Right lung (tissue), 5 donors: Measurements from ENCODE around the gene LPP. TPM values are rescaled to one million over a fixed set of nuclear protein-coding genes. Genes with fewer than 3 reads are reported as not detected.
A peak's percentile ranks its signal among the peaks of the same experiment; 100 is the strongest.
"Not testable (repeated sequence)": the region's sequence is repeated elsewhere in the genome, so short reads cannot be mapped to it uniquely, and the experiment has no call there.

Source experiments
- DNase-seq, 2 donors: peaks; one replicate each; pipeline ENCODE4 v3.0.0-alpha.2; 2013
- polyA plus RNA-seq, 5 donors: library from polyadenylated mRNA; unstranded; fragments of 120-200 nt; gene quantifications; one replicate each; pipeline versions ENCODE4 v1.2.1 to v1.2.3, GENCODE V29; 2013; ENCODE audit warnings: inconsistent platforms in 1 of 5, low replicate concordance in 1 of 5; ENCODE audit not compliant: insufficient read length in 5 of 5, insufficient read depth in 1 of 5

The LPP gene
- polyA plus RNA-seq, 5 donors: 14.9 to 27.2 (median 23.3) TPM

DNA sequence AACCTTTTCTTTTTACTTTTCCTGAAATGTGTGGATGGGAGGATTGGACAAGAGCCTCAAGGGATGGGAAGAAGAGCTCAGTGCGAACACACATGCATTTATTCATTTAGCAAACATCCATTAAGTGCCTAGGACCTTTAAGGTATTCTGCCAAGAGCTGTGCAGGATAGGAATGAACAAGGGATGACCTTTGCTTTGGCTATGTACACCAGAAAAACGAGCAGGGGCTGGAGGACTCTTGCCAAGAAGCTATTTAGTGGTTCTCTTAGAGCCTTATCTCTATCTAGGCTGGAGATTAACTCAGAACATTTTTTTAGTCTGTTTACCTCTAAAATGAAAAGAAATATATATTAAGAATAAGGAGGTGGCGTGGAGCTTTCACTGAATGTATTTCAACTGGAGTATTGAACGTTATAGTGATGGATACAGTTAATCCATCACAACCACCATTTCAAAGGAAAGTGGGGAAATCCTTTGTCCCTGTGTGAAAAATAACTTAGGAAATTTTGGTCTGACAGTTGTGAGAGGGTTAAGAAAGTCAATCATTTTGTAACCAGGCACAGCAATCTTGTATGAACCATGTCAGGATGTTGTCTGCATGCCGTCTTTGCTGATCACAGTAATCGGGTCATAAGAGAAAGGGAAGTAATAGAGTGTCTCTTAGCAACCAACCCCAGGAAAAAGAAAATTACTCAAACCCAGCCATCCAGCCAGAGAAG is 279.0 kb downstream of the LPP start:
- peak in 1 of 2 donors; percentile 27 for DNase-seq

DNA sequence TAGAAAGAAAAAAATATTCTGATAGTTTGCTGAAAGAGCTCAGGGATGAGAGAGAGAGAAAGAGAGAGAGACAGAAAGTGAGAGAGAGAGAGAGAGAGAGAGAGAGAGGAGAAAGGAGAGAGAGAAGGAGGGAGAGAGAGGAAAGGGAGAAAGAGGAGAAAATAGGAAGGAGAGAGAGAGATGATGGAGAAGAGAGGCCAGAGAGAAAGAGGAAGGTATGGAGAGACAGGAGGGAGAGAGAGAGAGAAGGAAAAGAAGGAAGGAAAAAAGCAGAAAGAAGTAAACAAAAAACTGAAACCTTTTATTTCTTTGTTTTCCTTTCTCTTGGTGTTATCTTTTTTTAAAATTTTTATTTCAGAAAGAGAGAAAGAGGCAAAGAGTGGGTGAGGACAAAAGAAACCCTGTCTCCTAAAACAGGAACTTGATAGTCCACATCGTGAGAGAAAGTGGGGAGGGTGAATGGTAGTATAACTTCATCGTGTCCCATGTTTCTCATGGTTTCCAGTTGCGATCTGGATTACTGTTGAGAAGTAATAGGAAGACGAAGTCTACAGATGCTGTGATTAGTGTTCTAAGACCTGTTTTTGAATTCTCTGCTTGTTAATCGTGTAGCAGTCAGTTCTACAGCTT is 279.7 kb downstream of the LPP start:
- no peak for DNase-seq

DNA sequence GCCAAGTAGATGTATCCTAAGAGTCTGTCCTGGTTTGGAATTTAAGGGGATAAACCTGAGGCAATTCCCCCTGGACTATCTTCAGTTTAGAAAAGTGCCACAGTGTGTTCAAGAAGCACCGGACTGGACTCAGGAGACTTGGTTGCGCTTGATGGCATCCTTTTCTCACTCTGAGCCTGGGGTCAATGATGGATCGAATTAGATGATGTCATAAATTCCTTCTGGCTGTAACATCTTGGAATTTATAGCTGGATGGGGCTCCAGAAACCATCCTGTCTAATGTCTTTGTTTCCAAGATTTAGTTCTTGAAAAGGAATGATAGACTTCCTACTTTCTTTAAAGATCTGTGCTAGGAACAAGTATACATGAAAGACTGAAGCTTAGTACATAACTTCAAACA is 280.6 kb downstream of the LPP start:
- no peak for DNase-seq

DNA sequence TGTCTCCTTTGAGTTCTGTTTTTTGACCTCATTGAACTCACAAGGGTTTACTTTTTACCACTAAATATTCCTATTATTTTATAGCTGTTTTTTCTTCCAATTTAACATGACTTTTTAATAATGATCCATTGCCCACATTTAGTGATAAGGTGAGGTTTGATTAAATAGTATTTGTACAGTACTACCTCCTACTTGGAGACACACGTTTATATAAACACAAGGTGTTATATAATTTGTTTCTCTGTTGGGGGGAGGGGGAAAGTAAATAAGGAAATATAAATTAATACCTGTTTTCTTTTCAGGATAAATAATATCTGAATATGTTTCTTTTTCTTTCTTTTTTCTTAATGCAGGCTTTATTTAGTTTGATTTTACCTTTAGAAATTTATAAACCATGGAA is 281.3 kb downstream of the LPP start:
- DNase-seq: no peak

DNA sequence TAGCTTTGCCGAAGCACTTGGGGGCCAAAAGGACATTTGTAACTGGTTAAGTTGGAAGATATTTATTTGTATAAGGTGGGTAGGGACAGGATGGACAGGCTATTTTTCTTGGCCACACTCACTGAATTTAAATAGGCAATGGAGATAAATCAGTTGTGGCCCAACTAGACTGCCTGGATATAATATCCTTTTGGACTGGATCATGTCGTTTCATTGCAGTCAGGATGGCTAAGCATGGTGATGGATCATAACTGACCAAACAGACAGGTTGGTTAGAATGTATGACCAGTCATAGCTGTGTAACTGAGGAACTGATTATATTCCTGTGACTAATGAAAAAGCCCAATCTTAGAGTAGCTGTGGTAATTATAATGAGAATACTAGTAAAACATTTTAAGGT is 284.0 kb downstream of the LPP start:
- DNase-seq: no peak

DNA sequence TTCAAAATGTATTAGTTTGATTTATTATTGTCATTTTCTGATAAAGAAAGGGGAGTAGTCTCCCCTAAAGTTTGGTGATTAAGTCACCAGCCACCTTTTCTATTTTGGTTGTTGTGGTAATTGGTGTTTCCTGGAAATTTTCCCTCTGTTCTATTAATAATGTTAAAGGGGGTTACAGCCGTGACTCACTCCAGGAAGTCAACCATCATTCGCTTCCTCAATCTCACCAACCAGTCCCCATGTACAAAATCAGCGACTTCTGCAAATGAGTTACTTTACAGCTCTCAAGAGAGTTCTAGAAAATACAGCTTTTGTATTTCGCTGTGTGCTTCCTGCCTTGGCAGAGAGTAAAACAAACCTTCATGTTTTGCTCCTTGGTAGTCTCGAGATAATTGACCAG is 285.1 kb downstream of the LPP start:
- no peak for DNase-seq

DNA sequence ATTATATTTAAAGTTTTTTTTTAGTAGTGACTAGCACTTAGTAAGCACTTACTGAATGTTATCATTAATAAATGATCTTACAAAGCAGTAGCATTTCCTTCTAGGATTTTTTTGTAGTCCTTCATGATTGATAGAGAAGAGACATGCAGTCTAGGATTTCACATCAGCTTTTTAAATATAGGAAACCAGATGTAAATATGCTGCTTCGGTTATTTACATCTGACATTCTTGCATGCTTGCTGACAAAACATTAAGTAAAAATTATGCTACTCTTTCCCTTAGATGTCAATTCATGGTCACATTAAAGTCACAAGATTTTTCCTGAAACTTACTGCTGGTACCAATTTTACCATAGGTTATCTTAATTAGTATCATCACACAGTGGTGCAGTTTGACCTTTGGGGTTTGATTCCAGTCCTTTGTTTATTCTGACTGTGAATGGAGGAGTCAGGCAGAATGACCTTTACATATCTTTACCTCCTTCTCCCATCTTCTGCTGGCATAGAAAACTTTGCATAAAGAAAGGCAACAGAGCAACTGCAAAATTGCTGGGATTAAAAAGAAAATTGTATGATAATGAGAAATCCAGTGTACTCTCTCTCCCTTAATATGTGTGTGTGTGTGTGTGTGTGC is 286.5 kb downstream of the LPP start:
- DNase-seq: no peak

DNA sequence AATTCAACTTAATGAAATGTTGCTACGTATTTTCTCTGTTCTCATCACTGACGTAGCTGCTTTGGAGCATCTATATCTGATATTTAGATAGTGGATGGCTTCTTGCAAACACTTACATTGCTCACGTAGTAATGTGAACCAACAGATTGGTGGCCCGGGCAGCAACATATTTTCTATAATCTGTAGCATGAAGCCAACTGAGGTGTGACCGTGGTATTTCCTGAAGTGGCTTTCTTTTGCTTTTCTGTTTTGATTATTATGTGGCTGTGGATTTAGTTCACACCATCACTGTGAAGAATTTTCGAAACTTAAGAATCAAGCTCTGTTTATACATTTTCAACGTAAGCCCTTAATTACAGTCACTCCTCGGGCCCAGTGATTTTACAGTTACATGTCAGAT is 288.5 kb downstream of the LPP start:
- DNase-seq: no peak

DNA sequence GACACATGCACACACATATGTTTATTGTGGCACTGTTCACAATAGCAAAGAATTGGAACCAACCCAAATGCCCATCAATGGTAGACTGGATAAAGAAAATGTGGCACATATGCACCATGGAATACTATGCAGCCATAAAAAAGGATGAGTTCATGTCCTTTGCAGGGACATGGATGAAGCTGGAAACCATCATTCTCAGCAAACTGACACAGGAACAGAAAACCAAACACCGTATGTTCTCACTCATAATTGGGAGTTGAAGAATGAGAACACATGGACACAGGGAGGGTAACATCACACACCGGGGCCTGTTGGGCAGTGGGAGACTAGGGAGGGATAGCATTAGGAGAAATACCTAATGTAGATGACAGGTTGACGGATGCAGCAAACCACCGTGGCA is 291.2 kb downstream of the LPP start:
- DNase-seq: not testable (repeated sequence)

DNA sequence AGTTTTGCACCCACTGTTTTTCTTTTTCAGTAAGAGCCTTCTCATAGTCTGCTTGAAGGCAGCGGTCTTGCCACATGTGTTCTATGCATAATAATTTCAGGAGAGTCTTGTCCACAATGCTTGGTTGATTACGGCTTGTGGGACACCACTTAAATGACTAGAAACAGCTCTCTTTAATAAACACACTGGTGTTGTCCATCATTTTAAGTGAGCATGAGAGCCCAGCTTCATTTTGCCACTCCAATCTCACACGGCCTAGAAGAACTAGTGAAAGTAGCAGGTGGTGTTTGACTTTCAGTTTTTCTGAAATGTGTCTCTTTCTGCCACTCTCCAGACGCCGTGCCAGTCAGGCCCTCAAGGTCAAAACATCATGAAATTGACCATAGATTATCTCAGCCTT is 292.1 kb downstream of the LPP start:
- DNase-seq: no peak

DNA sequence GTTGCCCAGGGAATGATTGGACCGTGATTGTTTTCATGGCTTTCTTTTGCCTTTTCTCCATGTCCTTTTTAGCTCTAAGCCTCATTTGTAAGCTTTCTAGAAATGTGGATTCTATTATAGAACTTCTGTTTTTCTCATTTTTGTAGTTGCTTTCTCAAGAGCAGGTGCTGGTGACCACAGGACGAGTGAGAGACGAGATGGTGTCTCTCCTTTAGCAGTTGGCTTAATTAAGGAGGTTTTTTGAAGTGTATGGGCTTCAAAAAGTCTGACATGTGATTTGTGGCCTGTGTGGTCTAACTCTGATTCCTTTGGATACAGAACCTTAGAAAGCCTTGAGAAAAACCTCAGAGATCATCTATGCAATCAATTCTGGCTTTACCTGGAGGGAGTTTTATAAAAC is 292.8 kb downstream of the LPP start:
- DNase-seq: no peak

DNA sequence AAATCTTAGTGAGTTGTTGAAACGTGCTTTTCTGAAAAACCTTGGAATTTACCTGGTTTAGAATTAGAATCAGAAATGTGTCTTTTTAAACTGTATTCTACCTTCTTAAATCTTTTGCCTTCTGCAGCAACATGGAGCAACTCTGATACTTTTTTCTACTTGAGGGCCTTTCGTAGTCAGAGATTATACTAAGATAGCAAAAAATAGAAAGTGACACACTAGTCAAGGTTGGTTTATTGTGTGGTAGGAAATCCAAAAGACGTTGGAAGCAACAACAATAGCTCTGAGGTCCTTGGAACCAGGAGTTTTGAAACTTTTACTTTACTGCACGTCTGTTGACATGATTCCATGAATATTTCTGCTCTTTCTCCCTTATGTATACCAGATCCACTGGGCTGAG is 294.9 kb downstream of the LPP start:
- no peak for DNase-seq

DNA sequence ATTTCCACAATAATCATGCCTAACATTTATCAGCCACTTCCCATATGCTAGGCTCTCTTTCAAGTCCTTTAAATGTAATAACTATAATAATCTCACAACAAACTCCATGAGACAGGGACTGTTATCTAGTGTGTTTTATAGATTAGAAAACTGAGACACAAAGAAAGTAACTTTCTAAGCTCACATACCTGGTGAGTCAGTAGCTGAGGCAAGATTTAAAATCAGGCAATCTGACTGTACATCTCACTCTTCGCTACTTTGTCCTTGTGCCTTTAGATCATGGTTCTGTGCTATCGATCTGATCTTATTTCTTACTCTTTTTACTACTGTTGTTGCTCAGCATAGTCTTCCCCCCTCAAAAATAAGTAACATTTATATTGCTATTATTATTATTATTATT is 295.5 kb downstream of the LPP start:
- no peak for DNase-seq

DNA sequence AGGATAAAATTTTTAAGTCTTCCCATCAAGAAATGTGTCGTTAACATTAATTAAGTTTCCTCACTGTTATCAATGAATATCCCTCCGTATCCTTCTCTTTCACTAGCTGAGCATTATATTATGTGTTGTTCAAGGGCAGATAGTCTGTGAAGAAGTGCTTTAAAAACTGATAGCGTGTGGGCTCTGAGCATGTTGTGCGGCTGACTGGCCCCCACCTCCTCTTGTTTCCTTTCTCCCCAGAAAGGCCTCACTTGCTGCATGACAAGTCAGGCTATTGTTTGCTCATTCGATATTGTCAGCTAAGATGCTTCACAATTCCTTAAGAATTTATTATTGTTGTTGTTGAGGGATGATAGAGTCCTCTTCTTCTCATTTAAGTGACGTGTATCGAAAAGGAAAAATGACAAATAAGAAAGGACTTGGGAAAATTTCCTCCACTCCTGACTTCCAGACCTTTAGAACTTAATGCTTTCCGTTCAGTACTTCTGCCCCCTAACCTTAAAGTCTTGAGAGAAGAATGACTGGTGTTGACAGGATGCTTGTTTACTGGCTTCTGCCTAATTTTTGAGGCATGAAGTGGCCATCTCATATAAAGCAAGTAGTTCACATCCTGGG is 298.3 kb downstream of the LPP start:
- no peak for DNase-seq

DNA sequence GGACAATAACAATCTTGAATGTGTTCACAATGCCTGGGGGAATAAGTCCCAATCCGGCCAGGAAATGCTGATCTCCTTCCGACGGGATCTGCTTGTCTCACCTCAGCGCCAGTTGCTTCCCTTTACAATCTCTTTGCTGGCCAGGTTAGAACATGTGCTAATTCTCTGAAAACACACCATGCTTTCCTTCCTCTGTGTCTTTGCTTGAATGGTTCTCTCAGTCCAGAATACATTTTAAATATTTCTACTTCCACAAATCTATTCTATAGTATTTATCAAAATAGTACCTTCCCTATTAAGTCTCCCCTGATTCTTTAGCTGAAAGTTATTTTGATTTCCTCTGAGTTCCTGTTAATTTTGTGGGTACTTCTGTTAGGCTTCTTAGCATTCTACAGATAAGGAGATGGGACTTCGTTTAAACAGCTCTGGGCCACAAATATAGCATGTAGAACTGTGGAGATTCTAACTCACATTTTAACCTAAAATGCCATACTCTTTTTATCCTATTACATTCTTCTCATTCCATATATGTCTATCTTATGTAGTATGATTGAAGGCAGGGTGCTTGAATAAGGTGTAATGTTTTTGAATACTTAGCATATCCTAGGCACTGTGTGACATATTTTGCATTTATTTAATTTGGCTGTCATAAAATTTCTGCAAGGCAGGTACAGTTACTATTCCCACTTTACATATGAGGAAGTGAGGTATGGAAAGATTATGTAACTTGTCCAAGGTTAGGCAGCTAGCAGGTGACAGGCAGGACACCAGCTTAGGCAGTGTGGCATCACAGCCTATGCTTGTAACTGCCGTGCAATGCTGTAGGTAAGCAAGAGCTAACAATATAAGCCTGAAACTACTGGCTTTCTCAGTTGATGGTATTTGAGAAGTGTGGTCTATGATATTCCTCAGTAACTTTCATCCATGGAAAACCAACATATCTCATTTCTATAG is 299.8 kb downstream of the LPP start:
- DNase-seq: no peak

DNA sequence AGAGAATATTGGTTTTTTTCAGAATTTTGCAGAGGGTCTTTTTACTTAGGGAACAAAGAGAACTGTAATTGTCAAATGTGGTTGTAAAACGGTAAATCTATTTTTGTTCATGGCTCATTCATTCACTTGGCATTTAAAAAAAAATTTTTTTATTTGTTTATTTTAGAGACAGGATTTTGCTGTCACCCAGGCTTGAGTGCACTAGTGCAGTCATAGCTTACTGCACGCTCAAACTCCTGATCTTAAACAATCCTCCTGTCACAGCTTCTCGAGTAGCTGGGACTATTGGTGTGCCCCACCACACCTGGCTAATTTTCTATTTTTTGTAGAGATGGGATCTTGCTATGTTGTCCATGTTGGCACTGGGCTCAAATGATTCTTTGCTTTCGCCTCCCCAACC is 301.8 kb downstream of the LPP start:
- DNase-seq: no peak

DNA sequence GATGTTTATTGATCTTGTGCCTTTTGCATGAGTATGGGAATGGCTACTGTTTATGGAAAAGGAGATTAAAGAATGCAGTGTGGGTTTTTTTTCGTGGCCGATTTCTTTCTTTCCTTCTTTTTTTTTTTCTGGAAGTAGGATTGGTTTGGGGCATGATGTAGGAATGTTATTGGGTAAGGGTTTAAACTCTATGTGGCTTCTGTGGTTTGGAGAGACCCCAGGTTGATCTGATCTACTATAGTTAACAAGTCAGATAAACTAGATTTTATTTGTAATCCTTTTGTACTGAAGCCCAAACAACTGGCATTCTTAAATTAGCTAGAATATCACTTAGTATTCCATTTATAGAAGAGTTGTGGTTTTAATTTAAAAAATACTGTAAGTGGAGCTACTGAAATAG is 304.8 kb downstream of the LPP start:
- DNase-seq: no peak

DNA sequence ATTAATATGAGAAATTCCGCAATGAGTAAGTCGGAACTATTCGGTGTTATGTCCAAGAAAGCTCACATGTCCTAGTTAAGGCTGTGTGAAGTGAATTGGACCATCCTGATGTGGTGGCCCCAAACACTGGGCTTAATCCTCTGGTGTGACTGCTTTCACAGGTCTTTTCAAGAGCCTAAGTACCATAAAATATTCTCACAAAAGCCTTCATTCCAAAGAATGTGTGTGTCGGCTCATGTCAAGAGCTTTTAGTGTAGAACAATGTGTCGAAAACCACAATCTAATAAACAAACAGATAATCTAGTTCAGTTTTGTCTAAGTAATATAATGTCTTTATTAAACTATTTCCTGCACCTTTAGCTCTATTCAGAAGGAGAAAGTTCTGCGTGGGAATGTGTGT is 311.4 kb downstream of the LPP start:
- no peak for DNase-seq

DNA sequence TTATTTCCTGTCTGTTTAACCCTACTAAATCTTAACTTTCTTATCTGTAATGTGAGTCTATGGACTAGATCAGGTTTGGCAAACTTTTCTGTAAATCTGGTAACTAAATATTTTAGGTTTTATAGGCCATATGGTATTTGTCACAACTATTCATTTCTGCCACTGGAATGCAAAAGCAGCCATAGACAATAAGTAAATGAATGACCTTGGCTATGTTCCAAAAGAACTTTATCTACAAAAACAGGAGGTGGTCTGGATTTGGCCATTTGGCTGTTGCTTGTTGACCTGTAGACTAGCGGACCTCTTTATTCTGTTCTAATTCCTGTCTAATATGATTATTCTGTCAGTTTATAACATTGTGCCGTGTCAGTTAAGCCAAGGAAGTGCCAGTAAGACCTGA is 314.2 kb downstream of the LPP start:
- peak in 1 of 2 donors; percentile 6 for DNase-seq

DNA sequence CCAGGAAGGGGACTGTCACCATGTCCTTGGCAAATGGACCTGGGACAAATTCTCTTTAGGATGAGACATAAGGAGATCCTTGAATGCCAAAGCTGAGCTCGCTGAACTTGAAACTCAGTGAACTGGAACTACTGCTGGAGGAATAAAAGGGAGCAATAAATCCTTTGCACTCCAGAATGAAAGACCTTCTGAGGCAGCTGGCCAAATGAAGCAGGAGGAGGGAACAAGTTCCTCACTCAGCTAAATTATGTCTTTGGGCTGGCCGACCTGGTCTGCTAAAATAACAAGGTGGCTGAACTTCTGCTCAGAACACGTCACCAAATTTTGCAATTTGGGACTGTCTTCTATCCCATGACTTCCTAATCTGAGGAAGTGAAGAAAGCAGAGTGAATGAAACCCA is 314.7 kb downstream of the LPP start:
- no peak for DNase-seq

DNA sequence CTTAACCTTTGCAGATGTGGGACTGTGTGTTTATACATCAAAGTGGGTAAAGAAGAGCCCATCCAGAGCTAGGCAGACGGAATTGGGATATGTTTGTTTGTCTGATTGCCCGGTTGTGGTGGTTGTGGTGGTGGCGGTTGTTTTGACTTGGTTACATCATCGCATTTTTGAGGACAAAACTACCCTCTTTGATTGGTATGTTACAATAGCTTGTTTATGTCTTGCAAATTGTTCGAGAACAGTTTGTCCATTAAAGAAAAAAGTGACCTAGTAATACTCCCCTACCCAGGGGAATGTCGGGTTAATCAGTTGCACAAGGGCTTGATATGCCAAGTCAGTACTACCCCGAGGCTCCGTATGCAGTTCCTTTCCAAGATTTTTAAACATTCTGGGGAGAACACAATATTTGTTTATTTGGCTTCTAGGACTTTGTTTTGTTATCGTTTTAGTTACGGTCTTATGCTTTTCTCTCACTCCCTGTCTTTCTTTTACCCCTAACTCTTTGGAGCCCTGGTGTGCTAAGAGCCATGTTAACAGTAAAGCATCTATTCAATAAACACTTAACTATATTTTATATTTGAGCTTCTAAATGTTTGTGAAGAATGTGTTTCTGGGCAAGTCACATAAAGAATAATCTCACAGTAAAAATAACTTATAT is 315.4 kb downstream of the LPP start:
- no peak for DNase-seq
